ENCODE results near the gene ATP6V1E1. TPM values are rescaled to one million over a fixed set of nuclear protein-coding genes. Genes with fewer than 3 reads are reported as not detected.

ATP6V1E1 gene
- total and polyA plus RNA-seq, 9 of the 15 experiments (the other 6 are each of a cell fraction or from before 2014, with no cell fraction given): 122 to 249 (median 179) TPM

DNA sequence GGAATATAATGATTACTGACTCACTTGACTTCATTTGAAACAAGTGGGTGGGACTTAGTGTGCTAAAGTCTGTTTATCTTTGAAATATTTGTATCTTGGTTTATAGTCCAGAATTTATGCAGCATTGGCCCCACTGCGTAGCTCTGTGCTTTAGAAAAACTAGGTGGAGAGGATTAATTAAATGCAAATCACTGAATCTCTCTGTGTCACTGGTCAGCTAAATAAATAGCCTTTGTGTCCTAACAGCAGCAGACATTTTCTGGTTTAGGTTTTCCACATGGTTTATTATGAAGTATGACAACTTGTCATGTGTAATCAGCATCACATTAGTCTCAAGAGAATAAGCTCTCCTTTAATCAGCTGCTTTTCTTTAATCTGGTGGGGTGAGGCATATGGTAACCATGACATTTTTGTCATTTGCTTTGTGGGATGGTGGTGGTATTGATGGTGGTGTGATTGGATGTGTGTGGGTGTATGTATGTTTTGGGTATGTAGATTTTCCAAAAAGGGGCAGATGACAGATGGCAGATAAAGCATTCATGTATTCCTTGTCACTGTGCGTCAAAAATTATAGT is 44.0 kb upstream of the ATP6V1E1 start:
- Histone ChIP-seq H3K9me1 (ENCODE audit: control insufficient read depth, insufficient read depth, low read length) (no peaks in the 10 kb centered on the region), H3K9me3 (replicated peaks; ENCODE audit: control insufficient read depth, insufficient read depth, low read depth, low read length) (no peaks in the 10 kb centered on the region), H3K27ac (ENCODE audit: extremely low read depth, low read depth, low read length) (peak overlapping the region; percentile 71), H2AFZ (ENCODE audit: low read depth, low read length) (no peak overlapping the region), H4K20me1 (replicated peaks; ENCODE audit: control insufficient read depth, insufficient read depth, low read length) (no peaks in the 10 kb centered on the region), H3K79me2 (ENCODE audit: control insufficient read depth, insufficient read depth, low read length) (peaks cover 53% of the 10 kb centered on the region), H3K27me3 (ENCODE audit: control insufficient read depth in 2 of 2, insufficient read depth in 2 of 2, low read length in 2 of 2) (no peaks in the 10 kb centered on the region), H3K4me3 (no peak overlapping the region), H3K4me2 (ENCODE audit: insufficient read depth, low read length) (peak overlapping the region; percentile 48; the same call in 1 of the 2 replicates), H3K36me3 (ENCODE audit: control insufficient read depth, insufficient read depth, low read length) (peaks cover 14% of the 10 kb centered on the region; the same call in 1 of the 3 replicates), H3K9ac (ENCODE audit: insufficient read depth in 1 of 2, low read depth in 2 of 2, low read length in 2 of 2) (peak overlapping the region in 1 of 2 experiments; percentile 47; a peak in 2 of 4 replicates), H3K4me1 (replicated peaks in 1 of 2; ENCODE audit: control insufficient read depth in 2 of 2, insufficient read depth in 2 of 2, low read length in 2 of 2) (peaks cover 9 to 23% of the 10 kb centered on the region in 2 experiments; a peak in 4 of 5 replicates)
- ATAC-seq (peak; percentile 29), FAIRE-seq (peak; percentile 23), DNase-seq (ENCODE audit: extremely low read depth in 1 of 4, low spot score in 3 of 4) (peak in 1 of 4 experiments; percentile 10)
- ChIA-PET CTCF (ENCODE audit: low intra/inter-chr PET ratio) (no interaction called here), POLR2A (interaction anchor here (0.7 to 1.9 kb wide), 7 partner anchors 11 to 107 kb away, joined by 3 to 13 read pairs (median 4); no protein-coding TSS in a partner anchor)
- no TSS peak for BruUV-seq (replicated peaks)
- 32% methylated on average over 2 of the region's 2 CpGs for WGBS (ENCODE audit: insufficient coverage, low coverage, missing lambda C conversion rate)
- in situ Hi-C loops (cut with MboI): no loop called here
- intact Hi-C loops (cut with micrococcal nuclease): no loop called here
- 0 out of 2 replicates have a peak, but pooled peaks have one; percentile 28 for TF ChIP-seq TOE1 (IDR thresholded peaks at IDR 0.05; ENCODE audit: borderline replicate concordance)
- TF ChIP-seq TOE1 (CRISPR knock-in tag; IDR thresholded peaks at IDR 0.05; ENCODE audit: borderline replicate concordance, low read depth): no peak
- no peak for TF ChIP-seq MCM5 (IDR thresholded peaks at IDR 0.05; ENCODE audit: low read depth)
- peak; percentile 79 for TF ChIP-seq EGR1 (conservative IDR thresholded peaks at IDR 0.05)
- no peak for TF ChIP-seq HCFC1 (IDR thresholded peaks at IDR 0.05; ENCODE audit: low read depth, low read length)
- TF ChIP-seq, protein P1, sequence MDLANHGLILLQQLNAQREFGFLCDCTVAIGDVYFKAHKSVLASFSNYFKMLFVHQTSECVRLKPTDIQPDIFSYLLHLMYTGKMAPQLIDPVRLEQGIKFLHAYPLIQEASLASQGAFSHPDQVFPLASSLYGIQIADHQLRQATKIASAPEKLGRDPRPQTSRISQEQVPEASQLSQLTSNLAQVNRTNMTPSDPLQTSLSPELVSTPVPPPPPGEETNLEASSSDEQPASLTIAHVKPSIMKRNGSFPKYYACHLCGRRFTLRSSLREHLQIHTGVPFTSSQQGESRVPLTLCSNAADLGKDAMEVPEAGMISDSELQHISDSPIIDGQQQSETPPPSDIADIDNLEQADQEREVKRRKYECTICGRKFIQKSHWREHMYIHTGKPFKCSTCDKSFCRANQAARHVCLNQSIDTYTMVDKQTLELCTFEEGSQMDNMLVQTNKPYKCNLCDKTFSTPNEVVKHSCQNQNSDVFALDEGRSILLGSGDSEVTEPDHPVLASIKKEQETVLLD (IDR thresholded peaks at IDR 0.05): no peak
- no peak for TF ChIP-seq CBFB (CRISPR knock-in tag; IDR thresholded peaks at IDR 0.05)
- TF ChIP-seq MAX (CRISPR knock-in tag; IDR thresholded peaks at IDR 0.05): no peak
- TF ChIP-seq HDAC3 (IDR thresholded peaks at IDR 0.05; ENCODE audit: borderline replicate concordance, partially characterized antibody): peak; percentile 22
- no peak for TF ChIP-seq ZNF518B (CRISPR knock-in tag; IDR thresholded peaks at IDR 0.05)
- TF ChIP-seq NCOA4 (IDR thresholded peaks at IDR 0.05; ENCODE audit: partially characterized antibody): peak; percentile 11
- no peak for TF ChIP-seq SP1 (CRISPR knock-in tag; IDR thresholded peaks at IDR 0.05)
- TF ChIP-seq ZZZ3 (IDR thresholded peaks at IDR 0.05): peak; percentile 68; the same call in 1 of the 2 replicates
